ENCODE results near the gene CDX1.

Gene CDX1

DNA sequence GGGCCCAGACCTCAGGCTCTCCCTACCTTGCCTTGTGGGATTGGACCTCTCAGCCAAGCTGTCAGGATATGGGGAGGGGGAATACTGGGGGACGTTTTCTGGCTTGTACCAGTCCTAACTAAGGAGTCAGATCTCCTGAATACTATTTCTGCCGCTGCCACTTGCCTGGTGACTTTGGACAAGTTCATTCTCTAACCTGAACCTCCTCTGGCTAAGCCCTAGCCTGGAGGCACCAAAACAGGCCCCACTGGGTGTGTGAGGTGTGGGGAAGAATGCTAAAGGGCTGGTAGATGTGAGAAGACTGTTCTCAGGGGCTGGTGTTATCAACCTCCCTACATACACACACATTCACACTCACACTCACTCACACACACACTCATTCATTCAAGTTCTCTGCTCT lies 24.4 kb downstream of the CDX1 start:
- Histone ChIP-seq H3K9ac (ENCODE audit: low read depth, low read length) (no peak overlapping the region), H3K36me3 (ENCODE audit: insufficient read depth, low read depth, low read length) (no peaks in the 10 kb centered on the region), H3K4me1 (ENCODE audit: insufficient read depth, low read length) (peaks cover 6% of the 10 kb centered on the region), H3K27me3 (ENCODE audit: insufficient read depth, low read length) (peaks cover 79% of the 10 kb centered on the region), H3K27ac (ENCODE audit: low read length) (no peak overlapping the region), H3K9me3 (ENCODE audit: insufficient read depth, low read depth, low read length) (no peaks in the 10 kb centered on the region), H3K4me3 (ENCODE audit: low read length) (peak overlapping the region; percentile 54; the same call in 1 of the 2 replicates)

DNA sequence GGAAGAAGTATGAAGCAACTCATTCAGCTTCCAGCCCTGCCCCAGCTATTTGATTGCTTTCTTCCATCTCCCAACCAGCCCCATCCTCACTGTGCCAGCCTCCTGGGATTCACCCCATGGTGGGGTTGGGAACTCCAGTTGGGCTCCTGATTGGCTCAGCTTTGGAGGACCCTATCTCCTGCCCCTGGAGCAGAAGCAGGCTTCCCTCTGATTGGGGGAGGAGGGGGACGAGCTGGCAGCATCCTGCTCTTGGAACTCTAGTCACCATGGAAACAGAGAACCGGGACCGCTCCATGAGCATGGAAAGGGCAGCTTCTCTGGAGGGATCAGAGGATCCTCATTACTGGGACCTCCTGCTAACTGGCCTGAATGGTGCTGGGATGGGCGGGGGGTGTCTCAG lies 25.9 kb downstream of the CDX1 start:
- Histone ChIP-seq H3K9me3 (ENCODE audit: insufficient read depth, low read depth, low read length) (no peaks in the 10 kb centered on the region), H3K4me3 (ENCODE audit: low read length) (no peak overlapping the region), H3K36me3 (ENCODE audit: insufficient read depth, low read depth, low read length) (no peaks in the 10 kb centered on the region), H3K27ac (ENCODE audit: low read length) (no peak overlapping the region), H3K4me1 (ENCODE audit: insufficient read depth, low read length) (no peaks in the 10 kb centered on the region), H3K27me3 (ENCODE audit: insufficient read depth, low read length) (peaks cover 64% of the 10 kb centered on the region), H3K9ac (ENCODE audit: low read depth, low read length) (no peak overlapping the region)

DNA sequence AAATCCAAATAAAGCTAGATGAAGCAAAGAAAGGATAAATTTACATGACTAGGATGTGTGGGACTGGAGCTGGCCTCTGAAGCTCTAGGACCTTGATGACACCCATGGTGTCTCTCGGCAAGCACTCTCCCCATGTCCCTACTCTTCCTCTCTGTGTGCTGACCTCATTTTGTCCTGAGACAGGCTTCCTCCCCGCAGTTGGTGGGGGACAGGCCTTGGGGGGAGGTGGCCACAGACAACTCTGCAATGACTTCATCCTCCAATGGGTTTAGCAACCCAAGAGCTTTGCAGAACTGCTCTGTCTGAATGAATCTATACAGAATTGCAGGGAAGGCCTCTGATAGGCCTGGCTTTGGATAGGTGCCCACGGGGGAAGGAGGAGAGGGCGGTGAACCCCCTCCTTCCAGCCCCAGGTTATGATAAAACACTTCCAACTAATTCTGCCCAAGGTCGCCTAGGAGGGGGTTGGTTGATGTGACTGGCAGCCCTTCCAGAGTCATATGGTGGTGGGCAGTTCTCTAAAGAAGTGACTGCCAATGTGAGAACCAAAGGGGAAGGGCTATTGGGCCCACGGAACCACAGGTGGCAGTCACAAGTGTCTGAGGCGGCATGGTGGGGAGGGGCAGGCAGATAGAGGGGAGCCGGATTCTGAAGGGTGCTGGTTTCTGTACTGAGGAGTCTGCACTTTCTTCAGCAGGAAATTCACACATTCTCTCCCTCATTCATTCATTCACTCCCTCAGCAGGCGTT lies 29.3 kb downstream of the CDX1 start:
- Histone ChIP-seq H3K27me3 (ENCODE audit: insufficient read depth, low read length) (peaks cover 38% of the 10 kb centered on the region), H3K4me1 (ENCODE audit: insufficient read depth, low read length) (no peaks in the 10 kb centered on the region), H3K9ac (ENCODE audit: low read depth, low read length) (no peak overlapping the region), H3K27ac (ENCODE audit: low read length) (no peak overlapping the region), H3K36me3 (ENCODE audit: insufficient read depth, low read depth, low read length) (no peaks in the 10 kb centered on the region), H3K4me3 (ENCODE audit: low read length) (no peak overlapping the region), H3K9me3 (ENCODE audit: insufficient read depth, low read depth, low read length) (no peaks in the 10 kb centered on the region)

DNA sequence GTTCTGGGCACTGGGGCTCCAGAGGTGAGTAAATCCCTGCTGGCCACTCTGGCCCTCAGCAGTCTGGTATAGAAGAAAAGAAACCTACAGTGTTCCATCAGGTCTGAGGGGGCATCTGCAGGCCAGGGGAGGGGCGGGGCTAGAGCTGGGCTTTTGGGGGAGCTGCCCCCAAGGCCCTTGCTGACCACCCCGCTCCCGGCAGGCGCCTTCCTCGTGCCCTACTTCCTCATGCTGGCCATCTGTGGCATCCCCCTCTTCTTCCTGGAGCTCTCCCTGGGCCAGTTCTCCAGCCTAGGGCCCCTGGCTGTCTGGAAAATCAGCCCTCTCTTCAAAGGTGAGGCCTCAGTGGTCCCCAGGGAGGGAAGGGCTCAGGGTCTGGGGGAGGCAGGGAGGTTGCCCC lies 29.9 kb downstream of the CDX1 start:
- H3K9ac ChIP-seq (ENCODE audit: low read depth, low read length): no peak overlapping the region
- no peaks in the 10 kb centered on the region for H3K9me3 ChIP-seq (ENCODE audit: insufficient read depth, low read depth, low read length)
- H3K27me3 ChIP-seq (ENCODE audit: insufficient read depth, low read length): peaks cover 32% of the 10 kb centered on the region
- H3K4me1 ChIP-seq (ENCODE audit: insufficient read depth, low read length): no peaks in the 10 kb centered on the region
- H3K36me3 ChIP-seq (ENCODE audit: insufficient read depth, low read depth, low read length): no peaks in the 10 kb centered on the region
- H3K4me3 ChIP-seq (ENCODE audit: low read length): no peak overlapping the region
- no peak overlapping the region for H3K27ac ChIP-seq (ENCODE audit: low read length)

DNA sequence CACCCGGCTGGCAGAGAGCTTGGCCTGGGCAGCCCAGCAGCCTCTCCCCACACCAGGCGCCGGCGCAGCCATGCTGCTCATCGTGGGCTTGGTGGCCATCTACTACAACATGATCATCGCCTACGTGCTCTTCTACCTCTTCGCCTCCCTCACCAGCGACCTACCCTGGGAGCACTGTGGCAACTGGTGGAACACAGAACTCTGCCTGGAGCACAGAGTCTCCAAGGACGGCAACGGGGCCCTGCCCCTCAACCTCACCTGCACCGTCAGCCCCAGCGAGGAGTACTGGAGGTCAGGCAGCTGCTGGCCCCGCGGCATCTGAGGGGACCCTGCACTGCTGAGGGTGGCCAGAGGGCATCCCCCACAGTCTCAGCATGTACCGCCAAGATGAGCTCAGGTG lies 30.4 kb downstream of the CDX1 start:
- H3K9me3 ChIP-seq (ENCODE audit: insufficient read depth, low read depth, low read length): no peaks in the 10 kb centered on the region
- no peaks in the 10 kb centered on the region for H3K4me1 ChIP-seq (ENCODE audit: insufficient read depth, low read length)
- H3K36me3 ChIP-seq (ENCODE audit: insufficient read depth, low read depth, low read length): no peaks in the 10 kb centered on the region
- H3K27me3 ChIP-seq (ENCODE audit: insufficient read depth, low read length): peaks cover 27% of the 10 kb centered on the region
- no peak overlapping the region for H3K4me3 ChIP-seq (ENCODE audit: low read length)
- H3K9ac ChIP-seq (ENCODE audit: low read depth, low read length): no peak overlapping the region
- no peak overlapping the region for H3K27ac ChIP-seq (ENCODE audit: low read length)

DNA sequence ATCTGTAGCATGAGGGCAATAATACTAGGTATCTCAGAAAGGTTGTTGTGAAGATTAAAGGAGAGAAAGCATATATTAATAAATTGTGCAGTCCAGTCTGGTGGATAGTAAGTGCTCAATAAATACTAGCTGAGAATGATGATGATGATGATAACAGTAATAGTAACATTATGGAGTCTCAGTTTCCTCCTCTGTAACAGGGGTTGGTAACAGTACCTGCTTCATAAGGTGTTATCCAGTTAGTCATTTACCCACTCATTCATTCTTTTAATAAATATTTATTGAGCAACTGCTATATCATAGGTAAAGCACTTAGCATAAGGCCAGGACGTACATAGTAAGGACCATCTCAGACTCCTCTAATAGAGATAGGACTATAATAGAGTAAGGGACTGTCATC lies 30.9 kb downstream of the CDX1 start:
- no peaks in the 10 kb centered on the region for H3K4me1 ChIP-seq (ENCODE audit: insufficient read depth, low read length)
- H3K9me3 ChIP-seq (ENCODE audit: insufficient read depth, low read depth, low read length): no peaks in the 10 kb centered on the region
- no peak overlapping the region for H3K9ac ChIP-seq (ENCODE audit: low read depth, low read length)
- no peak overlapping the region for H3K4me3 ChIP-seq (ENCODE audit: low read length)
- no peak overlapping the region for H3K27ac ChIP-seq (ENCODE audit: low read length)
- H3K27me3 ChIP-seq (ENCODE audit: insufficient read depth, low read length): peaks cover 22% of the 10 kb centered on the region
- no peaks in the 10 kb centered on the region for H3K36me3 ChIP-seq (ENCODE audit: insufficient read depth, low read depth, low read length)

DNA sequence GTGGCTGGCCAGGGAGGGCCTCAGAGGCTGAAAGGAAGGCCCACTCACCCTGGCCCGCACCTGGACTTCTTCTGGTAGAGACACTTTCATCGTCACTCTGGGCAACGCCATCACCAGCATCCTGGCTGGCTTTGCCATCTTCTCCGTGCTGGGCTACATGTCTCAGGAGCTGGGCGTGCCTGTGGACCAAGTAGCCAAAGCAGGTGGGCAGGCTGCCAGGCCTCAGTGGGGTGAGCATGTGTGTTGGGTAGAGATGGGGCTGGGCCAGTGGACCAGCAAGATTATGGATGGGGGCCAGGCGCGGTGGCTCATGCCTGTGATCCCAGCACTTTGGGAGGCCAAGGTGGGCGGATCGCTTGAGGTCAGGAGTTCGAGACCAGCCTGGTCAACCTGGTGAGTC lies 35.9 kb downstream of the CDX1 start:
- H3K36me3 ChIP-seq (ENCODE audit: insufficient read depth, low read depth, low read length): no peaks in the 10 kb centered on the region
- no peak overlapping the region for H3K9ac ChIP-seq (ENCODE audit: low read depth, low read length)
- H3K4me3 ChIP-seq (ENCODE audit: low read length): no peak overlapping the region
- H3K27ac ChIP-seq (ENCODE audit: low read length): no peak overlapping the region
- H3K9me3 ChIP-seq (ENCODE audit: insufficient read depth, low read depth, low read length): no peaks in the 10 kb centered on the region
- H3K4me1 ChIP-seq (ENCODE audit: insufficient read depth, low read length): no peaks in the 10 kb centered on the region
- H3K27me3 ChIP-seq (ENCODE audit: insufficient read depth, low read length): peaks cover 9% of the 10 kb centered on the region; the same call in 1 of the 2 replicates

DNA sequence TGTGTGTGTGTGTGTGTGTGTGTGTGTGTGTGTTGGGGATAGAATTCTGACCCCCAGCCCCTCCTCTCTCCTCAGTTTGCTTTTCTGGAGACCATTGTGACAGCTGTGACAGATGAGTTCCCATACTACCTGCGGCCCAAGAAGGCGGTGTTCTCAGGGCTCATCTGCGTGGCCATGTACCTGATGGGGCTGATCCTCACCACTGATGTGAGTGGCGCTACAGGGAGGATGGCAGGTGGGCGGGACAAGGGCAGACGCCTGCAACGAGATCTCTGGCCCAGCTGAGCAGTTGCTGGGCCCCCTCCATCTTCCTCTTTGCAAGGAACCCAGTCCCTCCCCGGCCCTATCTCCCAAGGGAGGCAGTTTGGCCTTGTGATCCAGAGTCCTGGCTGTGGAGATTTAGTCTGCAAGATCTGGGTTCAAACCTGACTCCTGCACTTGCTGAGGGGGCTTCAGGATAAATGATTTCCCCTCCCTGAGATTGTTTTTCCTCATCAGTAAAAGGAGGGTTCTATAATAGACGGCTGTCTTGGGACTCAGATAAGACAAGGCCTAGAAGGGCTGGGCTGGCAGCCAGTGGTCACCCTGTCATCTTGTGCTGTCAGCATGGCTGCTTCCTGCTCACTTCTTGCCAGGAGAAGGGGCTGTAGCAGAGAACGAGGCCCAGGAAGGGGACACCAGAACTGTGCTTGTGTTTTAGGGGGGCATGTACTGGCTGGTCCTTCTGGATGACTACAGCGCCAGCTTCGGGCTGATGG lies 37.4 kb downstream of the CDX1 start:
- Histone ChIP-seq H3K27me3 (ENCODE audit: insufficient read depth, low read length) (peaks cover 9% of the 10 kb centered on the region), H3K9ac (ENCODE audit: low read depth, low read length) (no peak overlapping the region), H3K27ac (ENCODE audit: low read length) (no peak overlapping the region), H3K4me3 (ENCODE audit: low read length) (no peak overlapping the region), H3K36me3 (ENCODE audit: insufficient read depth, low read depth, low read length) (no peaks in the 10 kb centered on the region), H3K9me3 (ENCODE audit: insufficient read depth, low read depth, low read length) (no peaks in the 10 kb centered on the region), H3K4me1 (ENCODE audit: insufficient read depth, low read length) (peaks cover 2% of the 10 kb centered on the region; the same call in 1 of the 2 replicates)

DNA sequence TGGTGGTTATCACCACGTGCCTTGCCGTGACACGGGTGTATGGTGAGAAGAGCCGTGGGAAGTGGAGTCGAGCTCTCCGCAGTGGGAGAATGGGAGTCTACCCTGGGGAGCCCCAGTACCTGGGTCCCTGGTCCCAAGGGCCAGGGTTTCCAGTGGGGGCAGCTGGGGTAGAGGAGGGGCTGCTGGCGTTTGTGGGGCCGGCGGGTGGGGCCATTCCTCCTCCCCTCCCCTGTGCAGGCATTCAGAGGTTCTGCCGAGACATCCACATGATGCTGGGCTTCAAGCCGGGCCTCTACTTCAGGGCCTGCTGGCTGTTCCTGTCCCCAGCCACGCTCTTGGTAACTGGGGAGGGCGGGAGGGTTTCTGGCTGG lies 38.0 kb downstream of the CDX1 start:
- Histone ChIP-seq H3K9ac (ENCODE audit: low read depth, low read length) (no peak overlapping the region), H3K27ac (ENCODE audit: low read length) (no peak overlapping the region), H3K4me3 (ENCODE audit: low read length) (no peak overlapping the region), H3K36me3 (ENCODE audit: insufficient read depth, low read depth, low read length) (no peaks in the 10 kb centered on the region), H3K27me3 (ENCODE audit: insufficient read depth, low read length) (peaks cover 9% of the 10 kb centered on the region), H3K4me1 (ENCODE audit: insufficient read depth, low read length) (peaks cover 5% of the 10 kb centered on the region; the same call in 1 of the 2 replicates), H3K9me3 (ENCODE audit: insufficient read depth, low read depth, low read length) (no peaks in the 10 kb centered on the region)

DNA sequence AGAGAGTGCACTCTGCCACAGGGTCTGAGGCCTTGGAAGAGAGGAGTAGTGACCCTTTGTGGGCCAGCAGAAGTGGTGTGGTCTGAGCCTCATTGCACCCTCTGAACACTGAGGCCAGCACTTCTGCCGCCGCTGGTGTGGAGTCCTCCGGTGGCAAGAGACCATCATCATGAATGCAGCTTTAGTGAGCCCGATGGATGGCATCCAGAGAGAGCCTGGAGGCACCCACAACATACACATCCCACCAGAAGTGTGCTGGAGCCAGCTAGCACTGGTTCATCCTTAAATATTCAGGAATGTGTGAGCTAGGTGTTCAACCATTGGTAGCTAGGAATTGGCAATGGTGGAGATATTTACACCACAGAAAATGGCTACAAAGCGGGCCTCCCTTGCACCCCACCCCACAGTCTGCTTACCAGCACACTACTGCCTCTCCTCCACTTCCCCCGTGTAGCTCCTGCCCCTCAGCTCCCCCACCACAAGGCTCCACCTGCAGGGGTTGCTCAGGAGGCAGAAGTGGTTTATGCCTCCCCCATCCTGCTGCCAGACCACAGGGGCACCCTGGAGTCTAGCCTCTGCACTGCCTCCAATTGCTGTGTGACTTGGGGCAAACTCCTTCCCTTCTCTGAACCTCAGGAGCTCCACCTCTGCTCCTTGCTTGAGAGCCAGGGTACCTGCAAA lies 39.7 kb downstream of the CDX1 start:
- Histone ChIP-seq H3K27ac (ENCODE audit: low read length) (no peak overlapping the region), H3K9me3 (ENCODE audit: insufficient read depth, low read depth, low read length) (no peaks in the 10 kb centered on the region), H3K4me1 (ENCODE audit: insufficient read depth, low read length) (peaks cover 16% of the 10 kb centered on the region), H3K27me3 (ENCODE audit: insufficient read depth, low read length) (peaks cover 16% of the 10 kb centered on the region; the same call in 1 of the 2 replicates), H3K36me3 (ENCODE audit: insufficient read depth, low read depth, low read length) (no peaks in the 10 kb centered on the region), H3K4me3 (ENCODE audit: low read length) (no peak overlapping the region), H3K9ac (ENCODE audit: low read depth, low read length) (no peak overlapping the region)

DNA sequence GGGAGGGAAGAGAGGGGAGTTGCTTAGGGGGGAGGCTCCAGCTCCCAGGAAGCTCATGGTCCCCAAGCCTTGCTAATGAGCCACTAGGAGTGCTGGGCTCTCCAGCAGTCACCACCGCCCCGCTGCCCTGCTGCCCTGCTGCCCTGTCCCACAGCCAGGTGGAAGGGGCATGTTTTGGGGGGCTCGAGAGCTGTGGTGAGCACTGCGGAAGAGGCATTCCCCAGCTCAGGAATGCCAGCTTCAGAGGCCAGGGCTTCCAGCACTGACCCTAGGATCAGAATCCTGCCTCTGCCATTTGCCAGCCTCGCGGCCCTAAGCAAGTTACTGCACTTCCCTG lies 40.2 kb downstream of the CDX1 start:
- Histone ChIP-seq H3K9me3 (ENCODE audit: insufficient read depth, low read depth, low read length) (no peaks in the 10 kb centered on the region), H3K9ac (ENCODE audit: low read depth, low read length) (no peak overlapping the region), H3K4me1 (ENCODE audit: insufficient read depth, low read length) (peaks cover 19% of the 10 kb centered on the region), H3K27ac (ENCODE audit: low read length) (no peak overlapping the region), H3K27me3 (ENCODE audit: insufficient read depth, low read length) (peaks cover 16% of the 10 kb centered on the region; the same call in 1 of the 2 replicates), H3K36me3 (ENCODE audit: insufficient read depth, low read depth, low read length) (no peaks in the 10 kb centered on the region), H3K4me3 (ENCODE audit: low read length) (no peak overlapping the region)

Data from iPS-20b (cell line).